Head of caudate nucleus (tissue), 42 donors: ENCODE results near the gene NPEPPS.
"Not testable (repeated sequence)": the region's sequence is repeated elsewhere in the genome, so short reads cannot be mapped to it uniquely, and the experiment has no call there.

Experiments
- DNase-seq, 42 donors: peaks; one replicate each; pipeline versions ENCODE4 v3.0.0 to v3.0.0-alpha.2; 2020 to 2021; ENCODE audit warnings: mixed read lengths in 7 of 42
- intact Hi-C: fragments of 100-400 bp; cut with DNase I; formaldehyde crosslinking; loops from one replicate; pipeline ENCODE4 v1.15.0; 2022

NPEPPS gene

DNA sequence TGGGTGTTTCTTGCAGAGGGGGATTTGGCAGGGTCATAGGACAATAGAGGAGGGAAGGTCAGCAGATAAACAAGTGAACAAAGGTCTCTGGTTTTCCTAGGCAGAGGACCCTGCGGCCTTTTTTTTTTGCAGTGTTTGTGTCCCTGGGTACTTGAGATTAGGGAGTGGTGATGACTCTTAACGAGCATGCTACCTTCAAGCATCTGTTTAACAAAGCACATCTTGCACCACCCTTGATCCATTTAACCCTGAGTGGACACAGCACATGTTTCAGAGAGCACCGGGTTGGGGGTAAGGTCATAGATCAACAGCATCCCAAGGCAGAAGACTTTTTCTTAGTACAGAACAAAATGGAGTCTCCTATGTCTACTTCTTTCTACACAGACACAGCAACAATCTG lies 25.2 kb downstream of the NPEPPS start:
- intact Hi-C loops, DNase-seq: not testable (repeated sequence)

DNA sequence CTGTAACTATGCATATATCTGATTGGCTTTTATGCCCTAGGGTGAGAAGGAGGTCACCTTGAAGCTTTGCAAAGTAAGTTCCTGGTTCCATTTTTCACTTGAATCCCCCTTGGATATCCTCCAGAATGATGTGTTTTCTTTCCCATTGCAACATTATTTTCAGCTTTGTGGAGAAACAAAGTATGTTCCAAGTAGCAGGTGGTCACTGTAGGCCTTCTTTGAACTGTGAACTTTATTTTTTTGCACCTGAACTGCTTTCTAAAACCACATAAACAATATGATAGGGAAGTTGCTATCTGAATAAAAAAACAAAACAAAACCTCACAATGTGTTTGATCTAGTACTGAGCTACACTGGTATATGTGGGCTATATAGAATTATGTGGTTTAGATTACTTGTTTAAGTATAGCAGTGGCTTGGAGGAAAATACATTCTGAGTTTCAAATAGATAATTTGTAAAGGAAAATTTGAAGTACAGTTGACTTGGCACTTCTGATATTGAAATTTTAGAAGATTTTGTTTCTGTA lies 29.7 kb downstream of the NPEPPS start:
- intact Hi-C loops, DNase-seq: not testable (repeated sequence)

DNA sequence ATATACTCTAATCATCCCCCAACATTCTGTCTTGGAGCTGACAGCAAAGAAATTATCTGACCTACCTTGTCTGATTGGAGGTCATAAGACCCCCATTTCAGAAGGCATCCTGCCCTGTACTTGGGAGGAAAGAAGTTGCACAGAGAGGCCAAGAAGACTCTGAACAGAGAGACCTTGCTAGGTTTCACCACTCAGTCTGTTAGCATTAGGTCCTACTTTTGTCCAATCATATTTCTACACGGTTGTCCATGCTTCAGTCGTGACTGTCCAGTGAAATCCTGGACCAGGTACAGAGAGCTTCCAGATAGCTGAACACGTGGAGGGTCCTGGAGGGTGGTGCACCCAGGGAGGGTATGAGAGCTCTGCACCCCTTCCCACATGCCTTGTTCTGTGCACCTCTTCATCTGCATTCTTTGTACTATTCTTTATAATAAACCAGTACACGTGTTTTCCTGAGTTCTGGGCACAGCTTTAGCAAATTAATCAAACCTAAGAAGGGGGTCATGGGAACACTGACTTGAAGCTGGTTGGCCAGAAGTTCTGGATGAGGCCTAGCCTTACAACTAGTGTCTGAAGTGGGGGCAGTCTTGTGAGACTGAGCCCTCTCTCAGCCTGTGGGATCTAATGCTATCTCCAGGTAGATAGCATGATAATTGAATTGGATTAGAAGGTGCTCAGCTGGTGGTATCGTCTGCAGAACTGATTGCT lies 30.9 kb downstream of the NPEPPS start:
- intact Hi-C loops, DNase-seq: not testable (repeated sequence)

DNA sequence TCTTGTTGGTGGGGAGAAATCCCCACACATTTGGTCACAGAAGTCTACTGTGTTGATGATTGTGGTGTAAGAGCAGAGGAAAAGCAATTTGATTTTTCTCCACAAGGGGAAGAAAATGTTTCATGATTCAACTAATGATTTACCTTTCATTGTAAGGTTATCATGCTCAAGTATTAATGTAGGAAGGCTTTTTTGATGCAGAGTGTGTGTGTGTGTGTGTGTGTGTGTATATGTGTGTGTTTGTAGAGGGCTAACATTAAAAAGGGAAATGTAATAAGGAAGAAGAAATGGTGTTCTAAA lies 31.4 kb downstream of the NPEPPS start:
- intact Hi-C loops, DNase-seq: not testable (repeated sequence)

DNA sequence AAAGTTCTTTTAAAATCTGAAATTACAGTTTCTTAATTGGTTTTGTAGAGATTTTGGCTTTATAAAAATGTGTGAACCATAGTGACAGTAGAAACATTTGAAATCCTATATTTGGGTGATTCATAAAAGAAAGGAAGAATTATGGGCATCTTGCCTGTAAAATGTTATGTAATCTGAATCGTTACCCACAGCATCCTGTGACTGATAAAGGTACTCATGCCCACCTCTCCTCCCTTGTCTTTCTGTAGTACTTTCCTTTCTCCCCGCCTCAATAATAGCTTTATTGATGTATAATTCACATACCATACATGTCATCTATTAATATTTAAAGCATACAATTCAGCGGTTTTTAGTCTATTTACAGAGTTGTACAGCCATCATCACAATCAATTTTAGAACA lies 36.4 kb downstream of the NPEPPS start:
- intact Hi-C loops, DNase-seq: not testable (repeated sequence)

DNA sequence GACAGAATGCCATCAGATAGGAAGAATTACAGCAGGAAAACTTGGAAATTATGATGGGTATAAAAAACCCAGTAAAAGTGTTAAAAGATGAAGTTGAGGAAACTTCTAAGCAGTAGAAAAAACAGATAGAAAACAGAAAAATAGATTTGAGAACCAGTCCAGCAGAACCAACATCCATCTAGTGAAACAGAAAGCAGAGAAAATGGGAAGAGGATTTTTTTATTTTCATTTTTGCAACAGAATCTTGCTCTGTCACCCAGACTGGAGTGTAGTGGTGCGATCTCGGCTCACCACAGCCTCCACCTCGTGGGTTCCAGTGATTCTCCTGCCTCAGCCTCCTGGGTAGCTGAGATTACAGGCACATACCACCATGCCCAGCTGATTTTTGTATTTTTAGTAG lies 41.7 kb downstream of the NPEPPS start:
- DNase-seq, intact Hi-C loops: not testable (repeated sequence)

DNA sequence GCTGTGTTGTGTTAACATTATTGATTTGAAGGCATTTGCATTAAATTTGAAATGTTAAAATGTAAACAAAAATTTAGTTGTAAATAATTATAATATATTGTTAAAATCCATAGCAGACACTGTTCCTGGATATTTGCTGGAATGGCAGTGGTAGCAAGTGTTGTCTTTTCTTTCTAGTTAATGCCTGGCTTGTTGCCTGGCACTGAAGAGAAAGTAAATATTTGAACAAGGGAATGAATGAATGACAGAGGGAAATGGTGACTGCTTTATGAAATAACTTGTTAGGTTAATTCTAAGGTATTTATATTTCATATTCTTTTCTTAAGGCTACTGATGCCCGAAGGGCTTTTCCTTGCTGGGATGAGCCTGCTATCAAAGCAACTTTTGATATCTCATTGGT lies 51.5 kb downstream of the NPEPPS start:
- DNase-seq, intact Hi-C loops: not testable (repeated sequence)

DNA sequence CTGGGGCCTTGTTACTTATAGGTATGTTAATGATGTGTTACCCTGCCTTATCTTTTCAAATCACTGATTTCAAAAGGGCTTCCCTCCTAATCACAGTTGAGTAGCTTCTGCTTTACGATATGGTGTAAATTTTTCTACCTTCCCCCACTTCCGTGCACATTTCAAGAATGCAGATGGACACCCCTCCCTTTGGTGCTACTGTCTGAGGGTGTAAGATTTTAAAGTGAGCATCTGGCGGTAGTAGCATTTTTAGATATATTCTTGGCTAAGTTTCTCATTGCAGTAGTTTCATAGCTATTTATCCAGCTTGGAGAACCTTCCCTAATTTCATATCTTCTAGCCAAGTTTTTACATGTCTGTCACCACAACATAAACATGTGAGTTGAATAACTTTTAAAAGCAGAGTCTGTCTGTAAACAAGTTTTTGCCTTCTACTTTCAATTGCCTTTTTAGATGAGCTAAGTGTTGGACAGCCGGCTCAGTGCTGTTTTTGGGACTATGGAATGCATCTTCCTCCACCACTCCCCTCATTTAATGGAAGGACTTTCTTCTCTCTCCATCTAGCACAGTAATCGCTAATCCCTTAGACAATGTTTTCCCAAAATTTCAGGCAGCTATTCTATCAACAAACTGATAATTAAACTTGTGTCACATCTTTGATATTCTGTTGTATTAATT lies 55.6 kb downstream of the NPEPPS start:
- intact Hi-C loops, DNase-seq: not testable (repeated sequence)

DNA sequence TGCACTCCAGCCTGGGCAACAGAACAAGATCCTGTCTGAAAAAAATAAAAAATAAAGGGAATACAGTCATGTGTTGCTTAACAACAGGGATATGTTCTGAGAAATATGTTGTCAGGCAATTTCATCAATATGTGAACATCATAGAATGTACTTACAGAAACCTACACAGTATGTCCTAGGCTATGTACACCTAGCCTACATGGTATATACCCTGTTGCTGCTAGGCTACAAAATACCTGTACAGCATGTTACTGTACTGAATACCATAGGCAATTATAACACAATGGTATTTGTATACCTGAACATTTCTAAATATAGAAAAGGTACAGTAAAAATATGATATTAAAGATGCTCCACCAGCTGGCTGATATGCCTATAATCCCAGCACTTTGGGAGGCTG lies 62.6 kb downstream of the NPEPPS start:
- DNase-seq, intact Hi-C loops: not testable (repeated sequence)

DNA sequence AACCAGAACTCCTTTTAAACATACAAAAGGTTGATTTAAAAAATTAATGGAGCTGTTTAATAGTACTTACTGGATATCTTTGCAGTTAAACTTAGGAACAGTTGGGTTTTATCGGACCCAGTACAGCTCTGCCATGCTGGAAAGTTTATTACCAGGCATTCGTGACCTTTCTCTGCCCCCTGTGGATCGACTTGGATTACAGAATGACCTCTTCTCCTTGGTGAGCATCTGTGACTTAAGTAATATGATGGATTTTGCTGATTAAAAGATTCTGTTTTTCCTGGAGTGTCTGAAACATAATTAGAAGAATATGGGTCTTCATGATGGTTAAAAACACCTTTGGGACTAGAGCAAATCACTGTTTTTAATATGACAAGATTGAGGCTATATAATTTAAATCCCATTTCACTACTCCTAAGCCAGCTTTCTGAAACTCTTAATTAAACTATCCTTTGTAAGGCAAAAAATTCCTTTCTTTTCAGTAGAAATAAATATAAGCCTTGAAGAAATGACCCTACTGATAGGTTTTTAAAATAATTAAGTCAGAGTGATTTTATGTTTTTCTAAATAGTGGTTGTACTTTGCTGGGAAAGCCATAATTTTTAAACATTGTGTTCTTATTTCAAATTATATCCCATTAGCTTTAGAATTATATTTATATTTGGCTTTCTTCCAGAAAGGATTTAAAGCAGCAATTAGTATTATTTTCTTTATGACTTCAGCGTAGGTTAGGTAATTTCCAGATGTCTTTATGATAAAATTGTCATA lies 73.1 kb downstream of the NPEPPS start:
- no peak for DNase-seq
- intact Hi-C loops: no loop called here

DNA sequence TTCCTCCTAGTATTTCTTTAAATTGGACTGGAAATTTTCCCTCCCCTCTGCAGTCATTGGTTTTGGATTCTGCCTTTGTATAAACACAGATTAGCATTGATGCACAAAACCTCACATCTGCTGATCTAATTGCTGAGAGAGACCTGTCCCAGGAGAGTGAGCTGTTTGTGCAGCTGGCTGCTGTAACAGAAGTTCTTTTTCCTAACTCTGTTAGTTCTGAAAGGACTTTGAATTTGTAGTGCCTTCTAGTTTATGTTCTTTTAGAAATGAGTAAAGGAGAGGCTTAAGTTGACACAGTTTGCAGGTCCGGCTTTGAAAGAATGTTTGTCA lies 73.7 kb downstream of the NPEPPS start:
- intact Hi-C loops: no loop called here
- DNase-seq: no peak

DNA sequence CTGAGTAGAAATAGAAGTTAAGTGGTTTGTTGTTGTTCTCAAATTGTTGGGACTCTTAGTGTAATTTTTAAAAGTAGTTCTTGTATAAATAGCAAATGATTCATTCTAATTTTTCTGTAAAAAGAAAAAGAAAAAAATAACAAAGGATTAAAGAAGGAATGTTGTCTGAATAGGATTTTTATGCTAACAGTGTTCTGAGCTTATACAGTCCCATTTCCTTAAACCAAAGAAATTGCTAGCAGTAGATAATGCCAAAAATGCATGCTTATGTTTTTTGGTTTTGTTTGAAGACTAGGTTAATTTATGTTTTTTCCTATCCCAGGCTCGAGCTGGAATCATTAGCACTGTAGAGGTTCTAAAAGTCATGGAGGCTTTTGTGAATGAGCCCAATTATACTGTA lies 74.1 kb downstream of the NPEPPS start:
- intact Hi-C loops: no loop called here
- no peak for DNase-seq

DNA sequence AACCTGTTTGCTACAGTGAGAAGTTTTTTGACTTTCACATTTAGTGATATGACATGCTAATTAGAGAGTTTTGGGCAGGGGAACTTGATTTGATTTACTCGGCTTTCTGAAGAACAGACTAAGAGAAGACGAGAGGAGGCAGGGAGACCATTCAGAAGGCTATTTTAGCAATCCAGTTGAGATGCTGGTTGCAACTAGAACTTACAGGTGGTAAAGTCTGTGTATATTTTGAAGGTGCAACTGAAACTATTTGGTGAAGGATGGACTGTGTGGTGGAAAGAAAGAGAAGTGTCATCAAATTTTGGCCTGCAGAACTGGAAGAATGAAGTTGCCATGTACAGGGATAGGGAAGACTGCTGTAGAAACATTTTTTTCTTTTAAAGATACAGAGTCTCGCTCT lies 76.6 kb downstream of the NPEPPS start:
- intact Hi-C loops: no loop called here
- no peak for DNase-seq

DNA sequence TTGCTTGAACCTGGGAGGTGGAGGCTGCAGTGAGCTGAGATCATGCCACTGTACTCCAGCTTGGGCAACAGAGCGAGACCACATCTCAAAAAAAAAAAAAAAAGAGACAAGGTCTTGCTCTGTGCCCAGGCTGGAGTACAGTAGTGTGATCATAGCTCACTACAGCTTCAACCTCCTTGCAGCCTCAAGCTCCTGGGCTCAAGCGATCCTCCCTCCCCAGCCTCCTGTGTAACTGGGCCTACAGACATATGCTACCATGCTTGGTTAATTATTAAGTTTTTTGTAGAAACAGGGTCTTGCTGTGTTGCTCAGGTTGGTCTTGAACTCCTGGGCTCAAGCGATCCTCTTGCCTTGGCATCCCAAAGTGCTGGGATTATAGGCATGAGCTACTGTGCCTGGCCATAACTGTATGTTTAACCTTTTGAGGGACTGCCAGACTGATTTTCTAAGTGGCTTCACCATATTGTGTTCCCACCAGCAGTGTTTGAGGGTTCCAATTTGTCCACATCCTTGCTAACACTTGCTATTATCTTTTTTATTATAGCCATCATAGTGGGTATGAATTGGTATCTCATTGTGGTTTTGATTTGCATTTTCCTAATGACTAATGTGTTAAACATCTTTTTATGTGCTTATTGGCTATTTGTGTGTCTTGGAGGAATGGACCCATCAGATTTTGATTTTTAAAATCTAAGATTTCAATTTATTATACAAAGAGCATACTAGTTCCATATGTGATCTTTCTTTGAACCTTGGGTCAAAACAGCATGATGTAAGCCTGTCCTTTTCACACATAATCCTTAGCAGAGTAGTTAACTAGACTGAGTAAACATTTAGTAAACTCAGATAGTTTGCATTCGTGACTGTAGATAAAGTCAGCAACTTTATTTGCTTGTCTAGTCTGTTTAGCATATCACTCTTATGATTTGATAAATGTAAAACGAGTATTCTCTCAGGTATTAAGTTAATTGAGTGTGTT lies 80.8 kb downstream of the NPEPPS start:
- intact Hi-C loops: no loop called here

DNA sequence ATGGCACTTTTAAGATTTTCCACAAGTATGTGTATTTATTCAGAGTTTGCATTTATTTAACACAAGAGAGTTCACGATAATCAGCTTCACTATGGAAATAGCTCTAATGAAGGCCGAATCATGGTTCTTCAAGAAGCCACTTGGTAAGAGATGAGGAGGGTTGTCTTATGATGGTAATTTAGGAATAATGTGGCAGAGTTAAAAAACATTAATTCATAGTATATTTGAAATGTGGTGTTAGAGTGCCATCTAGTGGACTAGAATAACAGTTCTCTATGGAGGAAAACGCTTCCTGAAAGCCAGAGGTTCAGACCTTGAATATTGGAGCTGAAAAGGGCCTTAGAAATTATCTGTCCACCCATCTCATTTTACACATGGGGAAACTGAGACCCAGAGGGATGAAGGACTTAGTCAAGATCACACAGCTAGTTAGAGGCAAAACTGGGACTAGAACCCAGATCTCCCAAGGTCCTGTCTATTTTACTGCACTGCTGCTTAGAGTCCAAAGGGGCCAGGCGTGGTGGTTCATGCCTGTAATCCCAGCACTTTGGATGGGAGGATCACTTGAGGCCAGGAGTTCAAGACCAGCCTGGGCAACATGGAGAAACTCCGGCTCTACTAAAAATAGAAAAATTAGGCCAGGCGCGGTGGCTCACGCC lies 85.0 kb downstream of the NPEPPS start:
- peak in 1 of 42 donors; percentile 15 for DNase-seq
- intact Hi-C loops: no loop called here

More for the DNA sequence above, 80.8 kb downstream of the NPEPPS start:
- no peak for DNase-seq

DNA sequence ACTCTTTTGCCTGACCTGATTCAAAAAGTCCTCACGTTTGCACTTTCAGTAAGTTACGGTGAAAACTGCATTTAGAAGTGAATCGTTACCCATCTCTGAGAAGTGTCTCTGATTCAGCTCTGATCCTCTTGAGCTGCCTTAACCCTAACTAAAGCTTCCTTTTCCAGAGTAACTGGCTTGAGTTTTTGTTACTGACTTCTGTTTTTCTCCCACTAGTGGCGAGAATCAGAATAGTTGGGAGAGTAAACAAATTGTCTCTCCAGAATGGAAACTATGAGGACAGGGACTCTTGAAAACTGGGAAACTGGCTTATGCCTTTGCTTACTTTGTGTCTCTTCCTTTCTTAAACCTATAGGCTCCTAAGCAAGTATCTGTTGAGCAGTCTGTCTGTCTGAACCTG lies 87.5 kb downstream of the NPEPPS start:
- DNase-seq: no peak
- intact Hi-C loops: no loop called here

DNA sequence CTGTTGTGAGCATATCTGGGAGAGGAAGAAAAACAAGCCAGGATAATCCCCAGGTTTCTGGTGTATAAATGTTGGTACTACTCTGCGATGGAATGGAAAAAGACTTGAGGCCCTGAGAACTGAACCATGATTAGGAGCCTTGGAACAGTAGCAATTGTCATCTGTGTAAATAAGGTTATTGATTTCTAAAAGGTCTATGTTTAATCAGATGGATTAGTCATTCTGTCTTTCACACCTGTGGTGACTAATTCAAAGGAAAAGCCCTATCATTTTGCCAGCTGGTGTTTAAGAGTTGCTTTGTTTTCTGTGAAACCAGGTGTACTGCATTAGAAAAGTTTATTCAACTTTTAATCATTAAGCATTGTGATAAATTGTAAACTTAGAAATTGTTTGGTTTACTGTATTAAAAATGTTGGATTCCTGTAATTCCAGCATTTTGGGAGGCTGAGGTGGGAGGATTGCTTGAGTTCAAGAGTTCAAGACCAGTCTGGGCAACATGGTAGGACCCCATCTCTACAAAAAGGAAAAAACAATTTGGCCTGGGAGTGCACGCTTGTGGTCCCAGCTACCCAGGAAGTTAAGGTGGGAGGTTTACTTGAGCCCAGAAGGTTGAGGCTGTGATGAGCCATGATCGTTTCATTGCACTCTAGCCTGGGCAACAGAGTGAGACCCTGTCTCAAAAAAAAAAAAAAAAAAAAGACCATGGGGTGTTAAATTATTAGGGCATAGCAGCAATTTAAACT lies 89.8 kb downstream of the NPEPPS start:
- intact Hi-C loops: no loop called here
- DNase-seq: no peak
